ENCODE data around the gene SNED1. TPM values are rescaled to one million over a fixed set of nuclear protein-coding genes. Genes with fewer than 3 reads are reported as not detected.

SNED1 gene
- total RNA-seq, 1 experiment from 2014 or later = 3.2 TPM

DNA sequence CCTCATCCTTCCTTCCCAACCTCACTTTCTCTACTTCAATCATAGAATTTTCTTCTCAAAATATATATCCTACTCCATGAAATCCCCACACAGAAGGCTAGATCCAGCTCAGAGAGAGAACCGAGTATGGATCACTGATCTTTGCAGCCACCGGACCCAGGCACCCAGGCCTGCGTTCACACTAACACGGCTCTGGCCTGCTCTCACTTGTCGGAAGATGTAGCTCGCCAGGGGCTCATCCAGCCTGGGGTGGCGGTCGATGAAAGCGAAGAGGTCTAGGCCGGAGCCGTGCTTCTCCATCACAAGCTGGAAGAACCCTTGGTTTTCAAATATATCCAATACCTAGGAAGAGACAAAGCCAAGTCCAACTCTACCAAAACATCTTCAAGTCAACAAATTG is 116.4 kb downstream of the SNED1 start (continued):
- no peak for TF ChIP-seq ZNF317 (CRISPR knock-in tag; IDR thresholded peaks at IDR 0.05; ENCODE audit: borderline replicate concordance, low read depth)
- no peak for TF ChIP-seq ETV6 (CRISPR knock-in tag; IDR thresholded peaks at IDR 0.05)
- TF ChIP-seq, protein P1, sequence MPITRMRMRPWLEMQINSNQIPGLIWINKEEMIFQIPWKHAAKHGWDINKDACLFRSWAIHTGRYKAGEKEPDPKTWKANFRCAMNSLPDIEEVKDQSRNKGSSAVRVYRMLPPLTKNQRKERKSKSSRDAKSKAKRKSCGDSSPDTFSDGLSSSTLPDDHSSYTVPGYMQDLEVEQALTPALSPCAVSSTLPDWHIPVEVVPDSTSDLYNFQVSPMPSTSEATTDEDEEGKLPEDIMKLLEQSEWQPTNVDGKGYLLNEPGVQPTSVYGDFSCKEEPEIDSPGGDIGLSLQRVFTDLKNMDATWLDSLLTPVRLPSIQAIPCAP (CRISPR knock-in tag; IDR thresholded peaks at IDR 0.05) = no peak

GRCh38 chr2:241115361-241115760 is 116.9 kb downstream of the SNED1 start:
- ChIA-PET CTCF (no interaction called here), POLR2A (no interaction called here)
- Mint-ChIP-seq H3K4me1 (no peaks in the 10 kb centered on the region), H3K4me3 (no peak overlapping the region), H3K27ac (no peak overlapping the region), H3K36me3 (peaks cover 25% of the 10 kb centered on the region), H3K9me3 (no peaks in the 10 kb centered on the region), H3K27me3 (ENCODE audit: low read depth) (no peaks in the 10 kb centered on the region)
- DNase-seq (ENCODE audit: low spot score) (no peak), ATAC-seq (no peak)
- TF ChIP-seq FOXJ3 (CRISPR knock-in tag; IDR thresholded peaks at IDR 0.05; ENCODE audit: borderline replicate concordance) (no peak), ZNF416 (CRISPR knock-in tag; IDR thresholded peaks at IDR 0.05) (no peak), CREB1 (CRISPR knock-in tag; IDR thresholded peaks at IDR 0.05) (no peak), ZBTB43 (CRISPR knock-in tag; IDR thresholded peaks at IDR 0.05) (no peak), ESRRA (CRISPR knock-in tag; IDR thresholded peaks at IDR 0.05; ENCODE audit: borderline replicate concordance) (no peak), MXD4 (CRISPR knock-in tag; IDR thresholded peaks at IDR 0.05; ENCODE audit: borderline replicate concordance) (no peak), PRDM15 (CRISPR knock-in tag; IDR thresholded peaks at IDR 0.05) (no peak), NFE2L1 (CRISPR knock-in tag; IDR thresholded peaks at IDR 0.05) (no peak), SMAD4 (CRISPR knock-in tag; IDR thresholded peaks at IDR 0.05) (no peak)
- TF ChIP-seq, protein P2, sequence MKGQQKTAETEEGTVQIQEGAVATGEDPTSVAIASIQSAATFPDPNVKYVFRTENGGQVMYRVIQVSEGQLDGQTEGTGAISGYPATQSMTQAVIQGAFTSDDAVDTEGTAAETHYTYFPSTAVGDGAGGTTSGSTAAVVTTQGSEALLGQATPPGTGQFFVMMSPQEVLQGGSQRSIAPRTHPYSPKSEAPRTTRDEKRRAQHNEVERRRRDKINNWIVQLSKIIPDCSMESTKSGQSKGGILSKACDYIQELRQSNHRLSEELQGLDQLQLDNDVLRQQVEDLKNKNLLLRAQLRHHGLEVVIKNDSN (CRISPR knock-in tag; IDR thresholded peaks at IDR 0.05) = no peak

- POLR2A ChIA-PET = no interaction called here
- CTCF ChIA-PET = no interaction called here
- DNase-seq (ENCODE audit: low spot score) (no peak), ATAC-seq (no peak)
- Mint-ChIP-seq H3K27me3 (ENCODE audit: low read depth) (no peaks in the 10 kb centered on the region), H3K9me3 (peaks cover 10% of the 10 kb centered on the region), H3K36me3 (peaks cover 35% of the 10 kb centered on the region), H3K4me1 (no peaks in the 10 kb centered on the region), H3K27ac (0 out of 2 replicates have a peak overlapping the region, but pooled peaks have one; percentile 66), H3K4me3 (no peak overlapping the region)
- TF ChIP-seq, protein P3, sequence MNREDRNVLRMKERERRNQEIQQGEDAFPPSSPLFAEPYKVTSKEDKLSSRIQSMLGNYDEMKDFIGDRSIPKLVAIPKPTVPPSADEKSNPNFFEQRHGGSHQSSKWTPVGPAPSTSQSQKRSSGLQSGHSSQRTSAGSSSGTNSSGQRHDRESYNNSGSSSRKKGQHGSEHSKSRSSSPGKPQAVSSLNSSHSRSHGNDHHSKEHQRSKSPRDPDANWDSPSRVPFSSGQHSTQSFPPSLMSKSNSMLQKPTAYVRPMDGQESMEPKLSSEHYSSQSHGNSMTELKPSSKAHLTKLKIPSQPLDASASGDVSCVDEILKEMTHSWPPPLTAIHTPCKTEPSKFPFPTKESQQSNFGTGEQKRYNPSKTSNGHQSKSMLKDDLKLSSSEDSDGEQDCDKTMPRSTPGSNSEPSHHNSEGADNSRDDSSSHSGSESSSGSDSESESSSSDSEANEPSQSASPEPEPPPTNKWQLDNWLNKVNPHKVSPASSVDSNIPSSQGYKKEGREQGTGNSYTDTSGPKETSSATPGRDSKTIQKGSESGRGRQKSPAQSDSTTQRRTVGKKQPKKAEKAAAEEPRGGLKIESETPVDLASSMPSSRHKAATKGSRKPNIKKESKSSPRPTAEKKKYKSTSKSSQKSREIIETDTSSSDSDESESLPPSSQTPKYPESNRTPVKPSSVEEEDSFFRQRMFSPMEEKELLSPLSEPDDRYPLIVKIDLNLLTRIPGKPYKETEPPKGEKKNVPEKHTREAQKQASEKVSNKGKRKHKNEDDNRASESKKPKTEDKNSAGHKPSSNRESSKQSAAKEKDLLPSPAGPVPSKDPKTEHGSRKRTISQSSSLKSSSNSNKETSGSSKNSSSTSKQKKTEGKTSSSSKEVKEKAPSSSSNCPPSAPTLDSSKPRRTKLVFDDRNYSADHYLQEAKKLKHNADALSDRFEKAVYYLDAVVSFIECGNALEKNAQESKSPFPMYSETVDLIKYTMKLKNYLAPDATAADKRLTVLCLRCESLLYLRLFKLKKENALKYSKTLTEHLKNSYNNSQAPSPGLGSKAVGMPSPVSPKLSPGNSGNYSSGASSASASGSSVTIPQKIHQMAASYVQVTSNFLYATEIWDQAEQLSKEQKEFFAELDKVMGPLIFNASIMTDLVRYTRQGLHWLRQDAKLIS (CRISPR knock-in tag; IDR thresholded peaks at IDR 0.05; ENCODE audit: borderline replicate concordance) = no peak
- TF ChIP-seq NFYB (CRISPR knock-in tag; conservative IDR thresholded peaks at IDR 0.05; ENCODE audit: low read depth) = no peak
- TF ChIP-seq ERG (CRISPR knock-in tag; IDR thresholded peaks at IDR 0.05) = no peak
- TF ChIP-seq PREB (CRISPR knock-in tag; IDR thresholded peaks at IDR 0.05; ENCODE audit: borderline replicate concordance) = no peak
These were observed 118.5 kb downstream of the SNED1 start for GRCh38 chr2:241116606-241117560.
